ENCODE measurements around the gene COL10A1.
"Not testable (repeated sequence)": the region's sequence is repeated elsewhere in the genome, so short reads cannot be mapped to it uniquely, and the experiment has no call there.

The COL10A1 gene

GRCh38 chr6:116118608-116119007 is 7.3 kb downstream of the COL10A1 start:
- DNase-seq: no peak

- no peak for DNase-seq
Measured at GRCh38 chr6:116115781-116116180, 10.2 kb downstream of the COL10A1 start.

- DNase-seq: no peak
Measured at GRCh38 chr6:116113386-116113785, 12.5 kb downstream of the COL10A1 start.

GRCh38 chr6:116111552-116112528 is 14.1 kb downstream of the COL10A1 start:
- DNase-seq: no peak

- DNase-seq: no peak
Measured at GRCh38 chr6:116108836-116109235, 17.1 kb downstream of the COL10A1 start.

GRCh38 chr6:116106146-116106545 is 19.8 kb downstream of the COL10A1 start:
- DNase-seq: no peak

GRCh38 chr6:116105247-116105646 is 20.7 kb downstream of the COL10A1 start:
- no peak for DNase-seq

GRCh38 chr6:116104636-116105035 is 21.3 kb downstream of the COL10A1 start:
- no peak for DNase-seq

GRCh38 chr6:116102873-116103272 is 23.1 kb downstream of the COL10A1 start:
- DNase-seq: no peak

- no peak for DNase-seq
Measured at GRCh38 chr6:116101790-116102189, 24.1 kb downstream of the COL10A1 start.

GRCh38 chr6:116101302-116101718 is 24.6 kb downstream of the COL10A1 start:
- DNase-seq: no peak

- DNase-seq: no peak
Measured at GRCh38 chr6:116100419-116101301, 25.3 kb downstream of the COL10A1 start, which contains the start of gene NT5DC1. Gene NT5DC1, plus strand, starts transcription at chr6:116100853. Its CDS starts 78 bp downstream, at chr6:116100931.

GRCh38 chr6:116099036-116099435 is 26.9 kb downstream of the COL10A1 start:
- no peak for DNase-seq

GRCh38 chr6:116096979-116097816 is 28.7 kb downstream of the COL10A1 start:
- DNase-seq: no peak

GRCh38 chr6:116096048-116096759 is 29.7 kb downstream of the COL10A1 start:
- not testable (repeated sequence) for DNase-seq

GRCh38 chr6:116094041-116094440 is 31.9 kb downstream of the COL10A1 start:
- DNase-seq: no peak

- DNase-seq: no peak
Measured at GRCh38 chr6:116090251-116090650, 35.7 kb downstream of the COL10A1 start.

- no peak for DNase-seq
Measured at GRCh38 chr6:116088946-116089345, 37.0 kb downstream of the COL10A1 start.

GRCh38 chr6:116087437-116088027 is 38.4 kb downstream of the COL10A1 start:
- DNase-seq: no peak

- DNase-seq: no peak
Measured at GRCh38 chr6:116084284-116084683, 41.6 kb downstream of the COL10A1 start.

- no peak for DNase-seq
Measured at GRCh38 chr6:116083052-116083451, 42.9 kb downstream of the COL10A1 start.
